Measurements from ENCODE around the gene CTSE.

The CTSE gene

DNA sequence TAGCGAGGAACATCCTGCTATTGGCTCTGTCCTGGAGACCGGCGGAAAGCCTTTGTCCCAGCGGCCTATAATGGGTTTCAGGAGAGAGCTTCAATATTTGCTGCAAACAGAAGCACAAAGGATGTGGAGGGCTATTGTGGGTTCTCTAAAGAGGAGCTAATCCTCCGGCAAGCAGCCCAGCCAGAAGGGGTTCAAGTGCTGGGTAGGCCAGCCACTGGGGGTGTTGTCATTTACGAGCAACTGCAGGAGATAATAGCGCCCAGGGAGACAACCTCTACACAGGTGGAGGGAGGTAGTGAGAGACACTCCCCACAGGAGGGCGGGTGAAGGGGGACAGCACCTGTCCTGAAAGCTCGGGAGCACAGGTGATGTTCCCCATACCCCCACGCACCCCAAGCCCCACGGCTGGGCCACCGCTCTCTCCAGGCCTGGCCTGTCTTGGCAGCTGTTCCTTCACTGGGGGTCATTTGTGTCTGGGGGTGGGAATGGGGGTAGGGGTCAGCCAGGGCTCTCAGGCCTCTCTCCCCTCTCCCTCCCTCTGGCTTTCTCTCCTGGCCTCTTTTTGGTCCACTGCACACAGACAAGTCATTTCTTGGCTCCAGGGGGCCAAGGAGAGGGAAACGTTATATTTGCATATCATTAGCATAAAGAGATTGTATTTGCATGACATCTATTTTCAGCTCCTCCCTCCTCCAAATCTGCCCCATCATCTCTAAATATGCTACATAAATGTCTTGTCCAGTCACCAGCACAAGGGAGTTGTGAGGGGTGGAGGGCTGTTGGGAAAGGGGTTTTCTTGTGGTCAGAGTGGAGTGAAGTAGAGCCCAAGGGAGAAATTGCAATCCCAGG, 58.4 kb downstream of the CTSE start:
- H2AFZ ChIP-seq (ENCODE audit: low read depth, low read length, severe bottlenecking), result no peak overlapping the region
- H3K27ac ChIP-seq (ENCODE audit: low read depth, low read length), result no peak overlapping the region
- no peak for TF ChIP-seq EZH2phosphoT487 (conservative IDR thresholded peaks at IDR 0.05; ENCODE audit: low read length)
- TF ChIP-seq, protein P1, sequence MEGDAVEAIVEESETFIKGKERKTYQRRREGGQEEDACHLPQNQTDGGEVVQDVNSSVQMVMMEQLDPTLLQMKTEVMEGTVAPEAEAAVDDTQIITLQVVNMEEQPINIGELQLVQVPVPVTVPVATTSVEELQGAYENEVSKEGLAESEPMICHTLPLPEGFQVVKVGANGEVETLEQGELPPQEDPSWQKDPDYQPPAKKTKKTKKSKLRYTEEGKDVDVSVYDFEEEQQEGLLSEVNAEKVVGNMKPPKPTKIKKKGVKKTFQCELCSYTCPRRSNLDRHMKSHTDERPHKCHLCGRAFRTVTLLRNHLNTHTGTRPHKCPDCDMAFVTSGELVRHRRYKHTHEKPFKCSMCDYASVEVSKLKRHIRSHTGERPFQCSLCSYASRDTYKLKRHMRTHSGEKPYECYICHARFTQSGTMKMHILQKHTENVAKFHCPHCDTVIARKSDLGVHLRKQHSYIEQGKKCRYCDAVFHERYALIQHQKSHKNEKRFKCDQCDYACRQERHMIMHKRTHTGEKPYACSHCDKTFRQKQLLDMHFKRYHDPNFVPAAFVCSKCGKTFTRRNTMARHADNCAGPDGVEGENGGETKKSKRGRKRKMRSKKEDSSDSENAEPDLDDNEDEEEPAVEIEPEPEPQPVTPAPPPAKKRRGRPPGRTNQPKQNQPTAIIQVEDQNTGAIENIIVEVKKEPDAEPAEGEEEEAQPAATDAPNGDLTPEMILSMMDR (IDR thresholded peaks at IDR 0.05; ENCODE audit: insufficient read depth, low read length, poor library complexity, severe bottlenecking), result no peak
- no peak overlapping the region for H3K4me2 ChIP-seq (ENCODE audit: low read depth, low read length, poor library complexity, severe bottlenecking)
- H3F3A ChIP-seq (ENCODE audit: insufficient read depth), result no peaks in the 10 kb centered on the region
- no peaks in the 10 kb centered on the region for H3K27me3 ChIP-seq (ENCODE audit: low read length)
- no peak overlapping the region for H3K9ac ChIP-seq (ENCODE audit: low read length)
- no peak overlapping the region for H3K4me3 ChIP-seq (ENCODE audit: insufficient read depth, low read length, poor library complexity, severe bottlenecking)
- H3K9me3 ChIP-seq (ENCODE audit: insufficient read depth, low read length), result no peaks in the 10 kb centered on the region
- H3K79me2 ChIP-seq (ENCODE audit: insufficient read depth, low read length), result no peaks in the 10 kb centered on the region
- no peaks in the 10 kb centered on the region for H3K36me3 ChIP-seq (ENCODE audit: low read length)
- no peaks in the 10 kb centered on the region for H3K9me2 ChIP-seq (replicated peaks; ENCODE audit: insufficient read depth, low read length)
- H4K20me1 ChIP-seq (ENCODE audit: low read depth, low read length), result no peaks in the 10 kb centered on the region

DNA sequence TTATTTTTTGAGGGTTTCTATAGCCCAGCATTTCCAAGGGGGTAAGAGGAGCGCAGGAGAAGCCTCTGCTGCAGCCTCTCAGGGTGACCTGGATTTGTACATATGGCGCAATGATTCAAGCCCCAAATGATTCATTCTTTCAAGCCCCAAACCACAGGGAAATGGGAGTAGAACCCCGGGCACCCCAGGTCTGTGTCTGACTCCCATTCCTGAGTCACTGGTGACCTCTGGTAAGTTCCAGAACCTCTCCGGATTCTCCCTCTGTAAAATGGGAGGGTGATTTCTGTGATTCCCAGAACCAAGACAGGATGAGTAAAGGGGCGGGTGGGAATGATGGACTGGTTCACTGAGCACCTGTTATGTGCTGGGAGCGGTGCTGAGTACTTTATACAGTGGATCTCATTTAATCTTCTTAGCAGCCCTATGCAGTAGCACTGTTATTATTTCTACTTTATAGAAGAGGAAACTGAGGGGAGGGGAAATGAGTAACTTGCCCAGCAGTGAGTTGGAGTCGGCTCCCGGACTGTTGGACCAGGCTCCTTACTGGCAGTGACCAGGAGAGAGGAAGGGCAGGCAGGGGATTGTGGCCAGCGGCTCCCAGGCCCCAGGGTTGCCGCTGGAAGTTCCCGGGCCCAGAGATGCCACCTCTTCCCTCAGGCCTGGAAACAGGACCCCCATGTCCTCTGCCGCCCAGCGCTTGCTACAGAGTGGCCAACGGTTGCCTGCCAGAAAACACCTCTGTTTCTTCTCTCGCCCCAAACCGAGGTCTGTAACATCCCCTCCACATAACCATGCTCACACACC, 60.1 kb downstream of the CTSE start:
- Histone ChIP-seq H3K27me3 (ENCODE audit: low read length) (no peaks in the 10 kb centered on the region), H3F3A (ENCODE audit: insufficient read depth) (no peaks in the 10 kb centered on the region), H4K20me1 (ENCODE audit: low read depth, low read length) (no peaks in the 10 kb centered on the region), H3K27ac (ENCODE audit: low read depth, low read length) (no peak overlapping the region), H3K4me3 (ENCODE audit: insufficient read depth, low read length, poor library complexity, severe bottlenecking) (no peak overlapping the region), H3K36me3 (ENCODE audit: low read length) (no peaks in the 10 kb centered on the region), H3K79me2 (ENCODE audit: insufficient read depth, low read length) (no peaks in the 10 kb centered on the region), H3K4me2 (ENCODE audit: low read depth, low read length, poor library complexity, severe bottlenecking) (no peak overlapping the region), H2AFZ (ENCODE audit: low read depth, low read length, severe bottlenecking) (no peak overlapping the region), H3K9me2 (replicated peaks; ENCODE audit: insufficient read depth, low read length) (no peaks in the 10 kb centered on the region), H3K9me3 (ENCODE audit: insufficient read depth, low read length) (no peaks in the 10 kb centered on the region), H3K9ac (ENCODE audit: low read length) (no peak overlapping the region)
- no peak for TF ChIP-seq EZH2phosphoT487 (conservative IDR thresholded peaks at IDR 0.05; ENCODE audit: low read length)
- TF ChIP-seq, protein P1 (IDR thresholded peaks at IDR 0.05; ENCODE audit: insufficient read depth, low read length, poor library complexity, severe bottlenecking), result no peak

DNA sequence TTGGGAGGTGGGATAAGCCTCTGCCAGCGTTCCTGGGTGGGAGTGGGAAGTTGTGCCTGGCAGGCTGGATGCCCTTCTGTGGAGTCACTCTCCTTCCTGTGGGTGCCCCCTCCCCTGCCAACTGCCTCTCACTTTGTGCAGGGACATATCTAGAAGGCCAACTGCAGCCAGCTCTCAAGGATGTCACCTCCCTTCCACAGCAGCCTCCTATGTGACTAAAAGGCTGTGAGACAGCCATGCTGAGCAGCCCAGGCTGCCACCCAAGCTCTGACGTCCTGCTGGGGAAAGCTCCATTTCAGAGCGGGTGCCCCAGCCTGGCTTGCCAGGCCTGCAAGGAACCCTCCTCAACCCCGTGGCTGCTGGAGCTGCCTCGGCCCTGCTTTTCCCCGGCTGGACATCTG, 60.9 kb downstream of the CTSE start:
- no peak for TF ChIP-seq EZH2phosphoT487 (conservative IDR thresholded peaks at IDR 0.05; ENCODE audit: low read length)
- TF ChIP-seq, protein P1 (IDR thresholded peaks at IDR 0.05; ENCODE audit: insufficient read depth, low read length, poor library complexity, severe bottlenecking), result no peak
- Histone ChIP-seq H2AFZ (ENCODE audit: low read depth, low read length, severe bottlenecking) (no peak overlapping the region), H3F3A (ENCODE audit: insufficient read depth) (no peaks in the 10 kb centered on the region), H4K20me1 (ENCODE audit: low read depth, low read length) (no peaks in the 10 kb centered on the region), H3K4me3 (ENCODE audit: insufficient read depth, low read length, poor library complexity, severe bottlenecking) (no peak overlapping the region), H3K27ac (ENCODE audit: low read depth, low read length) (no peak overlapping the region), H3K36me3 (ENCODE audit: low read length) (no peaks in the 10 kb centered on the region), H3K27me3 (ENCODE audit: low read length) (no peaks in the 10 kb centered on the region), H3K79me2 (ENCODE audit: insufficient read depth, low read length) (no peaks in the 10 kb centered on the region), H3K4me2 (ENCODE audit: low read depth, low read length, poor library complexity, severe bottlenecking) (no peak overlapping the region), H3K9ac (ENCODE audit: low read length) (no peak overlapping the region), H3K9me3 (ENCODE audit: insufficient read depth, low read length) (no peaks in the 10 kb centered on the region), H3K9me2 (replicated peaks; ENCODE audit: insufficient read depth, low read length) (no peaks in the 10 kb centered on the region)

Measured in SU-DHL-6 (cell line).